IMR-90 (cell line): ENCODE data around the gene C3orf49. TPM values are rescaled to one million over a fixed set of nuclear protein-coding genes. Genes with fewer than 3 reads are reported as not detected.

ENCODE experiments used
- ATAC-seq: fragments of 200-7000 bp; cut with Tn5 transposase; 2 replicates; pipeline ENCODE4 v1.9.1; 2020; ENCODE audit warnings: low read depth, mild to moderate bottlenecking, moderate library complexity
- BruUV-seq: library from RNA; stranded (reverse); fragments of 400-500 nt; replicated peaks from 2 replicates; lab custom pipeline; 2021; lab: Mats Ljungman, UMichigan
- CTCF ChIA-PET: fragments of 300-600 bp; formaldehyde crosslinking; extraction: SDS; loops from one replicate; lab custom pipeline; 2021; ENCODE audit warnings: antibody characterized with exemption; lab: Yijun Ruan, JAX
- POLR2A ChIA-PET: fragments of 300-600 bp; sonication (Branson Sonifier 250); formaldehyde crosslinking; loops from one replicate; lab custom pipeline; 2022; ENCODE audit warnings: antibody characterized with exemption; ENCODE audit not compliant: unreplicated experiment; lab: Charles Lee
- DNase-seq: peaks from one replicate; pipeline ENCODE4 v3.0.0; 2013
- H2AFZ ChIP-seq: replicated peaks from 2 replicates; pipeline ENCODE3; 2013; ENCODE audit warnings: low read length, mild to moderate bottlenecking; ENCODE audit not compliant: poor library complexity
- H2AK5ac ChIP-seq: 2 replicates; pipeline ENCODE4 v1.6.1; 2013; ENCODE audit warnings: low read depth, low read length, inconsistent platforms
- H2AK9ac ChIP-seq: replicated peaks from 2 replicates; pipeline ENCODE3; 2013; ENCODE audit warnings: mild to moderate bottlenecking, low read depth, low read length, moderate library complexity; ENCODE audit not compliant: poor library complexity
- H2BK120ac ChIP-seq: 2 replicates; pipeline ENCODE4 v1.6.1; 2013; ENCODE audit warnings: low read depth, low read length, inconsistent platforms
- H2BK15ac ChIP-seq: 3 replicates; pipeline ENCODE4 v1.6.1; 2013; ENCODE audit warnings: low read depth, low read length, inconsistent platforms
- H2BK20ac ChIP-seq: 2 replicates; pipeline ENCODE4 v1.6.1; 2013; ENCODE audit warnings: low read depth, mild to moderate bottlenecking, inconsistent platforms, low read length, moderate library complexity
- H2BK5ac ChIP-seq: 2 replicates; pipeline ENCODE4 v1.6.1; 2013; ENCODE audit warnings: mild to moderate bottlenecking, low read depth, low read length, inconsistent platforms; ENCODE audit not compliant: poor library complexity, severe bottlenecking
- H3K14ac ChIP-seq: replicated peaks from 2 replicates; pipeline ENCODE4 v1.6.1; 2013; ENCODE audit warnings: low read depth, low read length, inconsistent platforms
- H3K18ac ChIP-seq: 2 replicates; pipeline ENCODE4 v1.6.1; 2013; ENCODE audit warnings: low read depth, low read length, control low read depth
- H3K23ac ChIP-seq: 2 replicates; pipeline ENCODE4 v1.6.1; 2013; ENCODE audit warnings: low read depth, low read length, inconsistent platforms
- H3K27ac ChIP-seq: 2 replicates; pipeline ENCODE4 v1.5.1; 2013; ENCODE audit warnings: mild to moderate bottlenecking, control low read depth, low read length; ENCODE audit not compliant: insufficient read depth
- H3K27me3 ChIP-seq: 2 replicates; pipeline ENCODE4 v1.6.1; 2013; ENCODE audit warnings: low read length; ENCODE audit not compliant: control insufficient read depth, insufficient read depth
- H3K36me3 ChIP-seq: 2 replicates; pipeline ENCODE4 v1.6.1; 2013; ENCODE audit warnings: low read length, mixed read lengths; ENCODE audit not compliant: control insufficient read depth, insufficient read depth
- H3K4ac ChIP-seq: 2 replicates; pipeline ENCODE4 v1.6.1; 2013; ENCODE audit warnings: low read depth, low read length, inconsistent platforms
- H3K4me1 ChIP-seq: 2 replicates; pipeline ENCODE4 v1.6.1; 2013; ENCODE audit warnings: low read length, mixed read lengths; ENCODE audit not compliant: control insufficient read depth, insufficient read depth
- H3K4me2 ChIP-seq: 2 replicates; pipeline ENCODE4 v1.6.1; 2013; ENCODE audit warnings: low read depth, mild to moderate bottlenecking, control low read depth, low read length, moderate library complexity
- H3K4me3 ChIP-seq: 2 replicates; pipeline ENCODE4 v1.5.1; 2013; ENCODE audit warnings: low read depth, mild to moderate bottlenecking, control low read depth, low read length, moderate library complexity; ENCODE audit not compliant: insufficient read depth
- H3K56ac ChIP-seq: 2 replicates; pipeline ENCODE4 v1.6.1; 2013; ENCODE audit warnings: low read length, inconsistent platforms; ENCODE audit not compliant: insufficient read depth; ENCODE audit errors: extremely low read depth
- H3K79me1 ChIP-seq, 2 experiments: 2 replicates each; pipeline ENCODE4 v1.6.1; 2013; ENCODE audit warnings: low read length in 2 of 2, inconsistent platforms in 1 of 2, low read depth in 1 of 2
- H3K9ac ChIP-seq: 2 replicates; pipeline ENCODE4 v1.6.1; 2013; ENCODE audit warnings: low read depth, low read length, control low read depth
- H3K9me1 ChIP-seq: 2 replicates; pipeline ENCODE4 v1.6.1; 2013; ENCODE audit warnings: low read length, inconsistent platforms; ENCODE audit not compliant: insufficient read depth
- H3K9me3 ChIP-seq: 2 replicates; pipeline ENCODE4 v1.6.1; 2013; ENCODE audit warnings: low read length; ENCODE audit not compliant: control insufficient read depth, insufficient read depth
- H4K20me1 ChIP-seq: 2 replicates; pipeline ENCODE4 v1.6.1; 2013; ENCODE audit warnings: low read length, inconsistent platforms; ENCODE audit not compliant: insufficient read depth
- H4K5ac ChIP-seq: 2 replicates; pipeline ENCODE4 v1.6.1; 2013; ENCODE audit warnings: mild to moderate bottlenecking, low read depth, low read length, control low read depth
- H4K8ac ChIP-seq, 2 experiments: 2 replicates each; pipeline ENCODE4 v1.6.1; 2013; ENCODE audit warnings: low read depth in 2 of 2, low read length in 2 of 2, control low read depth in 1 of 2, inconsistent platforms in 1 of 2
- H4K91ac ChIP-seq: 2 replicates; pipeline ENCODE4 v1.6.1; 2013; ENCODE audit warnings: low read depth, low read length, inconsistent platforms; ENCODE audit not compliant: insufficient read depth
- FOS ChIP-seq: fragments of 150-350 bp; IDR thresholded peaks from 2 replicates; pipeline ENCODE4 v1.6.1; 2016; ENCODE audit warnings: low read depth, low read length
- RAD21 ChIP-seq: IDR thresholded peaks from 2 replicates; pipeline ENCODE4 v1.6.1; 2012; ENCODE audit warnings: low read length, improper control_type of control experiment
- RFX5 ChIP-seq: IDR thresholded peaks from 2 replicates; pipeline ENCODE4 v1.8.0; 2012; ENCODE audit warnings: low read depth, mild to moderate bottlenecking, low read length, moderate library complexity
- USF2 ChIP-seq: fragments of 150-350 bp; IDR thresholded peaks from 2 replicates; pipeline ENCODE4 v1.6.1; 2017; ENCODE audit warnings: mild to moderate bottlenecking, antibody characterized with exemption, low read length, low read depth
- WGBS, 2 experiments: methylation state at CpG; one replicate each; pipeline versions ENCODE4 v1.1.5 to v1.1.7; 2013; ENCODE audit warnings: missing lambda C conversion rate in 2 of 2; ENCODE audit not compliant: insufficient read length in 1 of 2; ENCODE audit errors: extremely low coverage in 2 of 2; 5-methylcytosine and 5-hydroxymethylcytosine counted together
- dilution Hi-C: fragments of 300-500 bp; cut with HindIII; formaldehyde crosslinking; loops from one replicate; pipeline ENCODE4 v1.14.3; 2018; ENCODE audit warnings: low sequenced_read_pairs; ENCODE audit not compliant: unreplicated experiment
- in situ Hi-C: fragments of 300-500 bp; cut with MboI; formaldehyde crosslinking; loops from 3 replicates; pipeline ENCODE4 v1.14.3; 2019; ENCODE audit warnings: low sequenced_read_pairs, inconsistent platforms, mixed read lengths
- intact Hi-C: fragments of 100-400 bp; cut with micrococcal nuclease; formaldehyde crosslinking; loops from 2 replicates; pipeline ENCODE4 v1.10.0; 2022
- polyA plus RNA-seq, 3 experiments: library from polyadenylated mRNA; depleted of rRNA; stranded (reverse); fragments of >200 nt; gene quantifications; 2 replicates each; pipeline ENCODE4 v1.2.3, GENCODE V29; 2012; ENCODE audit warnings: low replicate concordance in 1 of 3
- total RNA-seq: library from RNA; depleted of rRNA; stranded (reverse); fragments of >200 nt; gene quantifications from 2 replicates; pipeline ENCODE4 v1.2.3, GENCODE V29; 2012

C3orf49 gene
- total and polyA plus RNA-seq, 2 of the 4 experiments (the other 2 are of a cell fraction): not detected

- no CpG with 5 or more reads among the region's 1 CpG for WGBS, 2 experiments
- no peak overlapping the region for H2BK120ac ChIP-seq
- no TSS peak for BruUV-seq
These were observed 73.8 kb downstream of the C3orf49 start for GRCh38 chr3:63892773-63893352.

More at GRCh38 chr3:63892773-63893352, 73.8 kb downstream of the C3orf49 start:
- Histone ChIP-seq H4K5ac (no peak overlapping the region), H3K23ac (no peak overlapping the region), H4K91ac (no peak overlapping the region), H4K20me1 (peaks cover 14% of the 10 kb centered on the region; the same call in 1 of the 2 replicates), H3K9me1 (peaks cover 3% of the 10 kb centered on the region), H3K18ac (no peak overlapping the region), H2AFZ (no peak overlapping the region), H3K27me3 (no peaks in the 10 kb centered on the region), H3K4me3 (no peak overlapping the region), H3K4me2 (no peak overlapping the region), H3K9ac (no peak overlapping the region), H2BK5ac (no peak overlapping the region), H3K27ac (no peak overlapping the region), H4K8ac (no peak overlapping the region), H3K4me1 (peaks cover 3% of the 10 kb centered on the region), H3K79me1 (peaks cover 16 to 56% of the 10 kb centered on the region in 2 experiments; a peak in 3 of 4 replicates), H2AK9ac (no peak overlapping the region), H2AK5ac (no peak overlapping the region), H3K36me3 (no peaks in the 10 kb centered on the region), H3K4ac (no peak overlapping the region), H2BK20ac (no peak overlapping the region), H3K14ac (no peak overlapping the region), H3K9me3 (no peaks in the 10 kb centered on the region), H2BK15ac (no peak overlapping the region), H3K56ac (no peak overlapping the region)
- ChIA-PET CTCF (no interaction called here), POLR2A (no interaction called here)
- ATAC-seq: no peak
- no peak for TF ChIP-seq RFX5
- no peak for TF ChIP-seq FOS
- no peak for TF ChIP-seq USF2
- TF ChIP-seq RAD21: no peak
- DNase-seq: no peak
- intact Hi-C loops: no loop called here
- dilution Hi-C loops: no loop called here
- in situ Hi-C loops: no loop called here
